Psoas muscle (tissue), 8 donors: ENCODE measurements around the gene ALPK1. TPM values are rescaled to one million over a fixed set of nuclear protein-coding genes. Genes with fewer than 3 reads are reported as not detected.

Experiments
- ATAC-seq, 4 donors: fragments of 200-7000 bp; cut with Tn5 transposase; one replicate each; pipeline ENCODE4 v1.9.1; 2020; ENCODE audit warnings: moderate library complexity in 3 of 4, mild to moderate bottlenecking in 2 of 4
- DNase-seq, 2 donors: peaks; one replicate each; pipeline ENCODE4 v3.0.0-alpha.2; 2020
- H3K27ac ChIP-seq: fragments of 200-600 bp; one replicate; pipeline ENCODE4 v1.8.0; 2022
- H3K27me3 ChIP-seq, 3 donors: fragments of 200-600 bp in 1 of 3; one replicate each; pipeline versions ENCODE4 v1.6.1 to v1.8.0; 2013 to 2022; ENCODE audit warnings: low read length in 2 of 3, mild to moderate bottlenecking in 2 of 3, moderate library complexity in 1 of 3; ENCODE audit not compliant: insufficient read depth in 3 of 3
- H3K36me3 ChIP-seq, 2 donors: fragments of 200-600 bp in 1 of 2; one replicate each; pipeline versions ENCODE4 v1.6.1 to v1.8.0; 2013 to 2022; ENCODE audit warnings: low read depth in 1 of 2, mild to moderate bottlenecking in 1 of 2, moderate library complexity in 1 of 2; ENCODE audit not compliant: insufficient read depth in 1 of 2
- H3K4me1 ChIP-seq: fragments of 200-600 bp; one replicate; pipeline ENCODE4 v1.8.0; 2022
- H3K4me3 ChIP-seq: fragments of 200-600 bp; one replicate; pipeline ENCODE4 v1.8.0; 2022; ENCODE audit warnings: mild to moderate bottlenecking
- H3K9me3 ChIP-seq: fragments of 200-600 bp; one replicate; pipeline ENCODE4 v1.8.0; 2022
- CTCF ChIP-seq: fragments of 200-600 bp; IDR thresholded peaks from one replicate; pipeline ENCODE4 v1.8.0; 2022; ENCODE audit warnings: antibody characterized with exemption
- WGBS, 3 donors: extraction: QIAGEN DNeasy Blood & Tissue Kit; methylation state at CpG; one replicate each; pipeline versions ENCODE4 v1.1.6 to v1.1.7; 2013; 5-methylcytosine and 5-hydroxymethylcytosine counted together
- intact Hi-C, 2 donors: fragments of 100-400 bp; cut with DNase I; formaldehyde crosslinking; loops; one replicate each; pipeline versions ENCODE4 v1.11.0 to v1.14.2; 2022
- polyA plus RNA-seq, 3 donors: library from polyadenylated mRNA; stranded (reverse); fragments of 200-250 nt; gene quantifications; one replicate each; pipeline ENCODE4 v1.2.3, GENCODE V29; 2013
- total RNA-seq, 4 donors: library from RNA; stranded (reverse); fragmentation: NEBNext Ultra II Directional in 2 of 4; extraction: Animal tissue kit (Norgen Biotek cat#: 25700) in 2 of 4; gene quantifications; one replicate each; pipeline versions ENCODE4 v1.2.1 to v1.2.4, GENCODE V29; 2021 to 2023
- donor health status: healthy with polysubstance abuse.
- donor health status: DM: no; HTN: no; CAD: no; lungs with moderate emphysema.
- donor health status: Bipolar disorder and iron deficiency.
- donor health status: healthy.
- donor health status: DM: yes; HTN: yes; CAD: no.
- donor health status: DM: no; HTN: no; CAD: no.
- donor health status: DM: no; HTN: no; CAD: no.
- donor health status: DM: yes; HTN: yes; CAD: no.

The ALPK1 gene
- total and polyA plus RNA-seq, 7 donors: 0.72 to 11.0 (median 3.1) TPM

GRCh38 chr4:112343330-112344080 is 46.3 kb downstream of the ALPK1 start:
- H3K27me3 ChIP-seq: no peaks in the 10 kb centered on the region
- WGBS, 3 donors: 53 to 65% (median 62%) methylated on average over 10 of the region's 10 CpGs
- H3K36me3 ChIP-seq: no peaks in the 10 kb centered on the region
- no peaks in the 10 kb centered on the region for H3K9me3 ChIP-seq
- intact Hi-C loops: no loop called here
- H3K4me3 ChIP-seq: no peak overlapping the region
- TF ChIP-seq CTCF: no peak
- DNase-seq: no peak
- no peak for ATAC-seq
- H3K27ac ChIP-seq: no peak overlapping the region
- H3K4me1 ChIP-seq: peaks cover 7% of the 10 kb centered on the region

GRCh38 chr4:112348488-112349158 is 51.5 kb downstream of the ALPK1 start:
- H3K9me3 ChIP-seq: no peaks in the 10 kb centered on the region
- DNase-seq (peak; percentile 72 to 90), ATAC-seq (peak; percentile 98 to 100 (median 100))
- no peak overlapping the region for H3K4me3 ChIP-seq
- H3K27me3 ChIP-seq: no peaks in the 10 kb centered on the region
- intact Hi-C loops: no loop called here
- TF ChIP-seq CTCF: peak; percentile 22
- peak overlapping the region; percentile 69 for H3K27ac ChIP-seq
- 19 to 35% (median 21%) methylated on average over 11 of the region's 11 CpGs for WGBS, 3 donors
- no peaks in the 10 kb centered on the region for H3K36me3 ChIP-seq
- H3K4me1 ChIP-seq: peaks cover 7% of the 10 kb centered on the region

GRCh38 chr4:112352736-112353135 is 55.6 kb downstream of the ALPK1 start:
- TF ChIP-seq CTCF: no peak
- intact Hi-C loops: no loop called here
- ATAC-seq: no peak

GRCh38 chr4:112355662-112356061 is 58.5 kb downstream of the ALPK1 start:
- intact Hi-C loops: no loop called here
- Histone ChIP-seq H3K4me3 (no peak overlapping the region), H3K36me3 (no peaks in the 10 kb centered on the region), H3K4me1 (no peaks in the 10 kb centered on the region), H3K27ac (no peak overlapping the region), H3K9me3 (no peaks in the 10 kb centered on the region), H3K27me3 (no peaks in the 10 kb centered on the region)
- TF ChIP-seq CTCF: no peak
- no peak for DNase-seq
- 96 to 98% (median 98%) methylated on average over 20 of the region's 20 CpGs for WGBS, 3 donors
- no peak for ATAC-seq

More at GRCh38 chr4:112352736-112353135, 55.6 kb downstream of the ALPK1 start:
- Histone ChIP-seq H3K27me3 (no peaks in the 10 kb centered on the region), H3K4me3 (no peak overlapping the region), H3K4me1 (peaks cover 6% of the 10 kb centered on the region), H3K27ac (no peak overlapping the region), H3K9me3 (no peaks in the 10 kb centered on the region), H3K36me3 (no peaks in the 10 kb centered on the region)
- DNase-seq: no peak
